ENCODE data around the gene PACSIN2. TPM values are rescaled to one million over a fixed set of nuclear protein-coding genes. Genes with fewer than 3 reads are reported as not detected.

The PACSIN2 gene
- total RNA-seq, 1 donor from 2014 or later = 63.0 TPM

DNA sequence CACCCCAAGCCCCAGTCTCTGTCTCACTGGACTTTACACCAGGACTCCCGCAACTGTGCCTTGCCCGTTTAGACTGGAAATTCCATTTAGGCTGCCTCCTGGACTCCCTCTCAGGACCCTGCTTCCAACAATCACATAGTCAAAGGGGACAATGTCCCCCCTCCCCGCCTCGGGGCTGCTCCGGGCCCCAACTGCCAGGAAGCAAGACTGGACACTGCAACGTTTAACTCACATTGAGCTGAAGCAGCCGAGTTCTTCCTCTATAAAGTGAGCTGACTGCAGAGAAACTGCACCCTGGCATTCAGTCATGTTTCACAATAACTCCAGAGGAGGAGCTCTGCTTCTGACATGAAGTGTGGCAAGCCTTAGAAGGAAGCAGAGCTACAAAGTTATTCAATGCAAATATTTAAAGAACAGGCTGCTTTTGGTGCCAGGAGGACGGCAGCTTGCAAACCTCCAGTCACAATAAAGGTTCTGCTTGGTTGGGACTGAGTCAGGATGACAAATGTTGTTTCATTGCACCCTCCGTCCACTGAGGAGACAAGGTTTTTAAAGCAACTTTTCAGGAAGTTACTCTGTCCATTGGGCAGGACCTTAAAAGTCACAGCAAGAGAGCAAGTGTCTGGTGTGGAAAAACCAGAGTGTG, 19.9 kb downstream of the PACSIN2 start:
- H3K4me3 ChIP-seq (ENCODE audit: low read depth, low read length) = peak overlapping the region; percentile 51
- DNase-seq (ENCODE audit: low read depth) = peak; percentile 95
- TF ChIP-seq, protein P1, sequence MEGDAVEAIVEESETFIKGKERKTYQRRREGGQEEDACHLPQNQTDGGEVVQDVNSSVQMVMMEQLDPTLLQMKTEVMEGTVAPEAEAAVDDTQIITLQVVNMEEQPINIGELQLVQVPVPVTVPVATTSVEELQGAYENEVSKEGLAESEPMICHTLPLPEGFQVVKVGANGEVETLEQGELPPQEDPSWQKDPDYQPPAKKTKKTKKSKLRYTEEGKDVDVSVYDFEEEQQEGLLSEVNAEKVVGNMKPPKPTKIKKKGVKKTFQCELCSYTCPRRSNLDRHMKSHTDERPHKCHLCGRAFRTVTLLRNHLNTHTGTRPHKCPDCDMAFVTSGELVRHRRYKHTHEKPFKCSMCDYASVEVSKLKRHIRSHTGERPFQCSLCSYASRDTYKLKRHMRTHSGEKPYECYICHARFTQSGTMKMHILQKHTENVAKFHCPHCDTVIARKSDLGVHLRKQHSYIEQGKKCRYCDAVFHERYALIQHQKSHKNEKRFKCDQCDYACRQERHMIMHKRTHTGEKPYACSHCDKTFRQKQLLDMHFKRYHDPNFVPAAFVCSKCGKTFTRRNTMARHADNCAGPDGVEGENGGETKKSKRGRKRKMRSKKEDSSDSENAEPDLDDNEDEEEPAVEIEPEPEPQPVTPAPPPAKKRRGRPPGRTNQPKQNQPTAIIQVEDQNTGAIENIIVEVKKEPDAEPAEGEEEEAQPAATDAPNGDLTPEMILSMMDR (conservative IDR thresholded peaks at IDR 0.05; ENCODE audit: low read depth, low read length) = no peak

DNA sequence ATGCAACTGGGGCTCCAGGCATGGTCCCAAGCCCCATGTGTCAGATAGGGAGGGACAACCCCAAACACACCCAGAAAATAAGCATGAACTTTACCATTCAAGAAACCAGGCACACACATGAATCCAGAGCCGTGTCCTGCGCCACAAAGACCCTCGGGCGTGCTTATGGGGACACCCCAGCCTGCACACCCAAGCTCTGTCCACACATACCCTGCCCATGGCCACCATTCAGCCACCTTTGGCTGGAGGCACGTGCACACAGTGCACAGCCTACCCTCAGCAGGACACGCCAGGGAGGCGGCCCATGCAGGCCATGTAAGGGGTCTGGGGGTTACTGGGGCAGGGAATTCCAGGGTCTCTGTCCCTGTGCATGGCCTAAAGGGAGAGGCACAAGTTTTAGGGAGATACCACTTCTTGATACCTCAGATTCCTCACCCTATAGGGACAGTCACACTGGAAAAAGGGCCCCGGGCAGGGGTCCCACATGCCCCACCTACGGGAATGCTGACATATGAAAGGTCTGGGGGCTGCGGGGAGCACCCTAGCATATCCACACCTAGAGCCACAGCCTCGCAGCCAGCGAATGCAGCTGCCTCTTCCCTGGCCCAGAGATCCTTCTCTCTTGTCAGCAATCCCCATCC, 20.6 kb downstream of the PACSIN2 start:
- TF ChIP-seq, protein P1 (conservative IDR thresholded peaks at IDR 0.05; ENCODE audit: low read depth, low read length) = no peak
- peak overlapping the region; percentile 51 for H3K4me3 ChIP-seq (ENCODE audit: low read depth, low read length)
- DNase-seq (ENCODE audit: low read depth) = no peak

DNA sequence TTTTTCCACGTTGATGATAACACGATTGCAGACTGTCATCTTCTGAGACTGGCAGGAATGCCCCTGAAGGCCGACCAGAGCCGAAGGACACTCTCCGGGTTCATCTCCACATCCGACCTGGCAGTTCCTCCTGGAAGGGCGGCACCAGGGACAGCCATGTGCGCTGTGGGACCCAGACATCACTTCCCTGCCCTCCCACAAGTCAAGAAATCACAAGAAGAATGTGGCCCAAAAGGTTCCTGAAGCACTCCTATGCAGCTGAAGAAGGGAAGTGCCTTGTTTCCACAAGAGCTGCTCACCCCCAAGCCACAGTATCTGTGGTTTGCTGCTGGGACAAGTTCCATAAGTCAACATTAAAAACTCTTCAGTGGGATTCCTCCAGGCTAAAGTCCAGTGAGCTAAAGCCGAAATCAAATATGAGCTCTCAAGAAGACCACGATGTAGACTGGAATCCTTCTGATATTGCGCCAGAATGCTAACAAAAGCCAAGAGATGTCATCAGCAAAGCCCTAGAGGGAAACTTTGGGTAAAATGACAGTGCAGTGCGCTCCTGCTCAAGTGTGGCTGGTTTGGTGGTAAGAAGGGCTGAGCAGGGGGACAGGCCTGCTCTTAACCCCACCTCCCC, 21.2 kb downstream of the PACSIN2 start:
- no peak for DNase-seq (ENCODE audit: low read depth)
- no peak overlapping the region for H3K4me3 ChIP-seq (ENCODE audit: low read depth, low read length)
- TF ChIP-seq, protein P1 (conservative IDR thresholded peaks at IDR 0.05; ENCODE audit: low read depth, low read length) = no peak

DNA sequence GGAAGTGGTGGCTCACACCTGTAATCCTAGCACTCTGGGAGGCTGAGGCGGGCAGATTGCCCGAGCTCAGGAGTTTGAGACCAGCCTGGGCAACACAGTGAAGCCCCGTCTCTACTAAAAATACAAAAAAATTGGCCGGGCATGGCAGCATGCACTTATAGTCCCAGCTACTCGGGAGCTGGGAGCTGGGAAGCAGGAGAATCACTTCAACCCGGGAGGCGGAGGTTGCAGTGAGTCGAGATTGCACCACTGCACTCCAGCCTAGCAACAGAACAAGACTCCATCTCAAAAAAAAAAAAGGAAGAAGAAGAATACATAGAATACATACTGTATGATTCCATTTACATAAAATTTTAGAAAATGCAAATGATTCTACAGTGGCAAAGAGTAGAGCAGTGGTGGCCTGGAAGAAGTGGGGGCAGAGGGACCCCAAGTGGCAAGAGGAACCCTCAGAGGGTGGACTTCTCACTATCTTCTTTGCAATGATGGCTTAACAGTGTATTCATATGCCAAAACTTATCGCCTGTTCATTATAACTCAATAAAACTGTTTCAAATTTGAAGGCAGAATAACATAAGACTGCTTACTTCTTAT, 22.0 kb downstream of the PACSIN2 start:
- DNase-seq (ENCODE audit: low read depth) = no peak

DNA sequence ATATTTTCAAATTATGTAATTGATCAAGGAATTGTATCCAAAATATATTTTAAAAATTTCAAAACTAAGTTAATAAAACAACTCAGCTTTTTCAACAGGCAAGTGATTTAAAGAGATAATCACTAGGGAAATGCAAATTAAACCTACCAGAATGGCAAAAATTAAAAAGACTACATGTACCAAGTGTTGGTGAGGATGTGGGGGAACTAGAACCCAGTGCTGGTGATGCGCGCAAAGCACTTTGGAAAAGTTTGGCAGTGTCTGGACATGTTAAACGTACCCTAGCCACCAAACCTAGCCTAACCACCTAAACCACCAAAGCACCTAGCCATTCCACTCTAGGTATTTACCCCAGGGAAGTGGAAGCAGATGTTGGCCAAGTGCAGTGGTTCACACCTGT, 22.9 kb downstream of the PACSIN2 start:
- H3K4me3 ChIP-seq (ENCODE audit: low read depth, low read length) = no peak overlapping the region
- TF ChIP-seq, protein P1 (conservative IDR thresholded peaks at IDR 0.05; ENCODE audit: low read depth, low read length) = no peak
- no peak for DNase-seq (ENCODE audit: low read depth)

More for the DNA sequence above, 22.0 kb downstream of the PACSIN2 start:
- no peak overlapping the region for H3K4me3 ChIP-seq (ENCODE audit: low read depth, low read length)
- TF ChIP-seq, protein P1 (conservative IDR thresholded peaks at IDR 0.05; ENCODE audit: low read depth, low read length) = no peak

DNA sequence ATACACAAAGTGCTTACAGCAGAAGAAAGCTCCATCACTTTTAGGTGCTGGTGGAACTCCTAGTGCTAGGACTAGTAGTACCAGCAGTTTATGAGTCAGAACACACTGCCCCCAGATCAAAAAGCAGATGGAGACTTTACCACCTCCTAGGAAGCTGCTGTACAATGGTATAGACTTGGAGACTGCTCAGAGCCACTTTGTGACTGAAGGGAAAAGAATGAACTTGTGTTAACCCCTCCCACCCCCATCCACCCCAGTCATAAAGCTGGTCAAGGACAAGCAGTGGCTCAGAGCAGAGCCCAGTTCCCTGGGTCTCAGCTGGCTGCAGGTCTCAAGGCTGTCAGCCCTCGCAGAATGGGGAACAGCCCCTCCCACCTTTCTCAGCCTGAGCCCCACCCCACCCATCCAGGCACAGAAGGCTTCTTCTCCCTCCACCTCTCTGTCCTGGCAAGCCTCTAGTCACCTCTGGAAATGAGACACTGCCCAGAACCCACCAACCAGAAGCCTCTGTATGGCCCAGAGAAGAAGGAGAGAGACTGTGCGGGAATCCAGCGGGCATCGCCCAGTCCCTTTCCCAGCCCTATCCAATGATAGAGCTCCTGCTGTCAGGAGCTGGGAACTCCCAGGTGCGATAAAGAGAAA, 23.8 kb downstream of the PACSIN2 start:
- H3K4me3 ChIP-seq (ENCODE audit: low read depth, low read length) = no peak overlapping the region
- TF ChIP-seq, protein P1 (conservative IDR thresholded peaks at IDR 0.05; ENCODE audit: low read depth, low read length) = no peak
- DNase-seq (ENCODE audit: low read depth) = no peak
